HG03469 (cell line): ENCODE results near the gene OR2T1.
"Not testable (repeated sequence)": the region's sequence is repeated elsewhere in the genome, so short reads cannot be mapped to it uniquely, and the experiment has no call there.

Source experiments
- ATAC-seq: cut with Tn5 transposase; IDR thresholded peaks from one replicate; pipeline ENCODE4 v1.9.1; 2021; ENCODE audit warnings: mild to moderate bottlenecking, moderate library complexity, moderate number of reproducible peaks; ENCODE audit not compliant: unreplicated experiment

Gene OR2T1

DNA sequence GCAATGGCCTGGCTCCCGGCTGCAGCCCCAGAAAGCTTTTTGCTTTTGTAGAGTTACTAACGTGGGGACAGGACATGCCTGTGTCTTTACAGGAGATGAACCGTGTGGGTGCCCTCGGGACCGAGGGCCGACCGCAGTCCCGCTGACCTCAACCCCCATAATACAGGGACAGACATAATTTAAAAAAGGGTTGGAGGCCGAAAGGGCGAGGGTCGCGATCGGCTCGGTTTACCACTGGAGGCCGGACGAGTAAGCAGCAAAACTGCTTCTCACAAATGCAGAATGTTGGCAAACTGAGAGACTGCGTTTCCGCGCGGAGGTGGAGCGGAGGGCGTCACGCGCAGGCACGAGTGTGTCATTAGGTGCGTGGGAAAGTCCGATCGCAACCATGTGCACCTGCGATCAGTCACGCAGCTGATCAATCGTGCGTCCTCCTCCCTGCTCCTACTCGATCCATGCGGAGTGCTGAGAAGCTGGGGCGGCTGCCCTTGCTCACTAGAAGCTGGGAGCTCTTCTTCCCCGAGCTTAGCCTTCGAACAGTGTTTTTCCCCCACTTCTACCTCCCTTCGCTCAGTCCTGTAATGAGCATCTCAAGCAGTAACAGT is 31.1 kb downstream of the OR2T1 start:
- not testable (repeated sequence) for ATAC-seq

DNA sequence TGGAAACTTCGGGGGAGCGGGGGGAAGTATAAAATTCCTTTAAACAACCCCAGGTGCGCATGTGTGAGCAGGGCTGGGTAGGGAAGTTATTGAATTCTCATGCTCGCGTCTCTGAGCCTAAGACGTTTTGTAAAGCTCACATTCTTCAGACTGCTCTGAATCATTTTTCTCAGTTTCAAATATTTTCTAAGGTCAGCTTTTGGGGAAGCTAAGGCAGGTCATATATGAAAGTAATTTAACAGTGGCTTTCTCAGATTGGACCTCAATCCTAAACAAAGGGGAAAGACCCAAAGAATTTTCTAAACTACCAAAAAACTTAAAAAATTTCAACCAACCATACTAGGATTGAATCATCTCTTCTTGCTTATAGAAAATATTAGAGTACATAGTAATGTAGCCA is 32.1 kb downstream of the OR2T1 start:
- ATAC-seq: not testable (repeated sequence)

DNA sequence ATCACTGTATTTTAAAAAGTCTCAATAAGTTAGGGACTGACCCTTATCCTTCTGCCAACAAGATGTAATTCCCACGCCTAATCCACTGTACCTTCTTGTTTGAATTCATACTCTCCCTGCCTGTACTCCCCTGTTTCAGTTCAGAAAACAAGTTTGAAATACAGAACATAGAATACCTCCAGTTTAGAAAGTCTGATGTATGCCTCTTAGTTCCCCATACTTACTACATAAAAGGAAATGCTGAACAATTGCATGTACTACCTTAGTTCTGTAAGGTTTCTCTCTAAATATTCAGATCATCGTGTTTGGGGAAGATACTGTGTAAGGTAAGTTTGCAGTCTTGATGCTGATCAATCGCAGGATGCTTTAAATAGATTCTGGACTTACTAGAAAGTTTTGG is 33.5 kb downstream of the OR2T1 start:
- ATAC-seq: peak; percentile 38

DNA sequence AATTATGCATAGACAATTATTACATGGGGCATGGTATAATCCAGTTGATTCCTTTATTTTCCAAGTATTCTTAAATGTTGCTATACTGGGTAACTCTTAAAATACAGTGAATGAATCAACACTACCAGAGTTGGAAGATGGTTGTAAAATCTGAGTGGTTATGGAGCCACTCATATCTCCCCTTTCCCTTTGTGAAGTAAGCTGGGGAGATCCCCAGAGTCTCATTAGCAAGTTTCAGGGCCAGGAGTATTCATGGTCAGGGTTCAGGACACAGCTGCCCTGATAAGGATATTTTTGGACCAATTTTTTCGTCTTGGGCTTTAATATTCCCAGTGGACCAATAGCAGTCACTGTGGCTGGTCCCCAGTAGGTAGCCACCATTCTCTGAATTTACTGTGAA is 35.8 kb downstream of the OR2T1 start:
- not testable (repeated sequence) for ATAC-seq

DNA sequence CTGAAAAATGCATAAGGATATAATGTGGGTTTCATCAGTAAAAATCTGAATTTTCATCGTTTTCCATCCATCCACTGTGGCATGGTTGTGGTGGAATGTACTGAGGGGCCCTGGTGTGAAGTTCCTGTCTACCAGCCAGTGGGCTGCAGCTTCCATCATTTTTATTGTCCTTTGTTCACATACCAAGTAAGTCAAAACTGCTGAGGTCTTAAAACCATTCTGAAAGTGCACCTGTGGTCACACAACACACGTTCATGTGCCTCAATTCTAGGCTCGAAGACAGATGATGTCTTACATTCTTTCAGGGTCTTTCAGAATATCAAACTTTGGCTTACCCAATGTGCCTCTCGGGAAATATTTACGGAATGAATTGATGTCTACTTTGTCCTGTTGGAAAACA is 36.4 kb downstream of the OR2T1 start:
- not testable (repeated sequence) for ATAC-seq

DNA sequence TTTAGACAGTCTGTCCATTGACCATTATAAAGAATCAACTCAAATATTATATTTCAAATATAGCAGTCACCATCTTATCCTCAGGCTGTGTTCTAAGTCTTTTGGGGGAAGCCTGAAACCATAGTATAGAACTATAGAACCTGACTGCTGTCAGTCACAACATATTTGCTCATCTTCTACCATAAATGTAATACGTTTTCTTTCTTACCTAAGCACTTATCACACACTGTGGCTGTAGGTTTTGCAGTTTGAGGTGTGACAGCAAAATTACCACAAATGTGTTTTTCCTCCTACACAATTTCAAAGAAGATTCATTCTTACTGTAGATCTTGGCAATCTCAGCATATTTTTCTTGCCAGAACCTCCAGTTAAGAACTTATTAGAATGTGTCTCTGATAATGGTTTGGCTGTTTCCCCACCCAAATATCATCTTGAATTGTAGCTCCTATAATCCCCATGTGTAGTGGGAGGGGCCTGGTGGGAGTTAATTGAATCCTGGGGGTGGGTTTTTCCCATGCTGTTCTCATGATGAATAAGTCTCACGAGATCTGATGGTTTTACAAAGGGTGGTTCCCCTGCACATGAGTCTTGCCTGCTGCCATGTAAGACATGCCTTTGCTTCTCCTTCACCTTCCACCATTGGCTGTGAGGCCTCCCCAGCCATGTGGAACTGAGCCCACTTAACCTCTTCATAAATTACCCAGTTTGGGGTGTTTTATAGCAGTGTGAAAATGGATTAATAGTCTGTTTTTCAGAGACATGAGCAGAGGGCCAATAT is 39.8 kb downstream of the OR2T1 start:
- ATAC-seq: not testable (repeated sequence)

DNA sequence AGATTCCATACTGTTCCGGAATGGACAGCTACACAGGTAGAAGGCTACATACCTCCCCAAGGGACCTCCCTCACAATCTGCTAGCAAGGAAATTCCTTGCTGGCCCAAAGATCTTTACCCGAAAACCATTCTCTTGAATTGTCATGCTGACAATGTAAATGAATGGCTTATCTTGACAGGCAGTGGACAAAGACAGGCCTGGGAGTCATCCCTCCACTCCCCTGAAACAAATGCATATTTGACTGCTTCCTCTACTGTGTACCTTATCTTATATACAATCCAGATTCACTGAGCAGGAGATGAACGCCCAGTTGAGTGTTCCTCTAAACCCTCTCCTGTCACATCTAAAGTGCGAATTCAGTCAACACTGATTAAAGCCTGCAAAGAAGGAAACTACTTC is 41.8 kb downstream of the OR2T1 start:
- ATAC-seq: not testable (repeated sequence)

DNA sequence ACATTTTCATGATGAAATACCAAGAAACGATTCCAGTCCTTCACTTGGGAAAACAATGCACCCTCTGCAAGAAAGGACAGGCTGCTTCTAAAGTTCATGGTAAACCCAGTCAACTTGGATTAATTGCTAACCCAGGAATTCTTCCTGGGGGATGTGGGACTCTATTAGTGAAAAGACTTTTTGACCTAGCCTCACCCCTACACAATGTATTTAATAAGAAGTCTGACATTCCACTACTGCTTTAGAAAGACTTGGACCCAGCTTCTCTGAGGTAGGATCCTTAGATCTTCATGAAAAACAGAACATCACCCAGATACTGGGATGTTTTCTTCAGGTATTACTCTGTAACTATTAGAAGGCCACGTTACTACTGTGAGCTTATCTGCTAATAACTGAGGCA is 42.6 kb downstream of the OR2T1 start, which contains the start of gene OR2T2:
Gene OR2T2, plus strand, starts transcription at position 239 of the 400 bp plus-strand sequence. CDS start 7,161 bp downstream, outside the sequence.
- not testable (repeated sequence) for ATAC-seq

DNA sequence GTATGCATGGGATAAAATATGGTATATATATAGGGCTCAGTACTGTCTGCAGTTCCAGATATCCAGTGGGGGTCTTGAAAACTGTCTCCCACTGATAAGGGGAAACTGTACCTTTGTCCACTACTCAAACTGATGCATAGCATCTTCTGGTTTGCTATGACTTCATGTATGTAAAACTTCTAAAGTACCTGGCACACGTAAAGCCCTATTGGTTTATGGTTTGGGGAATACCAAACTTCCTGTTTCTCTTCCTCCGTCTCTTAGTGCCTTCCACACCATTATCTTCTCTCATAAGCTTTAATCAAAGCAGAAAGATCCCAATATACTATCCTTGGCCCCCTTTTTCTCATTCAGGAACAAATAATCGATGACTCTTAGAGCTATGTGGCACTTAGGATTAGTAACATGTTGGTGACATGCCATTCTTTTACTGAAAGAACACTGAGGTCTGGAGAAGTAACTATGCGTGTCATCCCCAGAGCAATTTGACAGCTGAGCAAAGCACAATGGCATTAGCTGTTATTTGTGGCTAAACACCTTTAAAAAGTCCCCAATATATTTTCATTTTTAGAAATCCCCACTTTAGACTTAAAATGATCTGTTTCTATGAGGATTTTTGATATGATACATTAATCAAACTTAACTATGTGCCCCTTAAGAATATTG is 45.7 kb downstream of the OR2T1 start:
- peak; percentile 54 for ATAC-seq

DNA sequence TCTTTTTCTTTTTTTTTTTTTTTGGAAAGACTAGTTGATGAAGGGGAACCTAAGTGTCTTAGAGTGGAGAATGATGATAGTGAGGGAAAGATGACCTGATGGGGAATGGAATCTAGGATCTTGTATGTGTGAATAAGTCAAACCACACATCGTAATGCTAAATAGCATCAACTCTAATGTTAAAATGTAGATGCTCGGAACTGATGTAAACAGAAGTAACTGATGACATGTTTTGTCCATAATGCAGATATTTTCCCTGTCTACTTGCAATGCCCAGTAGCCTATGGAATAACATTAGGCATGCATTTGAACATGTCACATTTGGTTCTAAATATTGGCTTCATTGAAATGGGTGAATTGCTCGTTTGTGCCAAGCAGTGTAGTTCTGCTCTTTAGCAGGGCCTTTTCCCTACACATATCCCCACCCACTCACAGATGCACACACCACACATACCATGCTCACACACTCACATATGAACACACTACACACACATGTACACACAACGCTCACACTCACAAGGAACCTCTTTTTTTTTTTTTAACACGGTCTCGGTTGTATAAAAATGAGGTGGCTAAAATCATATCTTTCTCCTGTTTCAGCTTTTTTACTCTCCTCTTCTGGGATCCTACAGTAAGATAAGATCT is 47.1 kb downstream of the OR2T1 start:
- not testable (repeated sequence) for ATAC-seq

DNA sequence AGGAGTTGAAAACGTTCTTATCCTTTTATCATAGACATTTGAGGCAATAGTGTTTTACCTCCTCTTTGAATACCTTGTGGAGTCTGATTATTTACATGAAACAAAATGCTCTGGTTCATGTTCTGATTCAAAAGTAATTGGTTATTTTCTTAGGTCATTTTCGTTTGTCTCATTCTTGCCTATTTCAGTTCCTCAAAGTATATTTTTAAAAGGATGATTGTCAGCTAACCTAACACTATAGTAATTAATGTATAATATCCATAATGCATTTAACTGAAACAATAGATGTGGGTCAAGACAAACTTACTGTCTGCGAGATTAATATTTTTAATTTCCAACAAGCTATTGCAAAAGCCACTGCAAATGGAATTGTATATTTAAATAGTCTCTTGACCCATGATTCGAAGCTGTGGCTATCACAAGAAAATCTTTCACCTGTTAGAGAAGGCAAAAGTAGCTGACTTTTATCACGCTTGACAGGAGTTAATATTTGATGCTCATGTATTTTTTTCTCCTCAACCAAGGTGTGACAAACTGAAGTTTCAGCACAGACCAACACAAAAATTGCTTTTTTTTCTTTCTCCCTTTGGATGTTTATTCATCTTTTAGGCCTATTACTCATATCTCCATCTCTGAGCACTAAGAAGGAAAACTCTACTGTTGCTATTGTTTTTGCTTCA is 47.8 kb downstream of the OR2T1 start:
- ATAC-seq: peak; percentile 57

DNA sequence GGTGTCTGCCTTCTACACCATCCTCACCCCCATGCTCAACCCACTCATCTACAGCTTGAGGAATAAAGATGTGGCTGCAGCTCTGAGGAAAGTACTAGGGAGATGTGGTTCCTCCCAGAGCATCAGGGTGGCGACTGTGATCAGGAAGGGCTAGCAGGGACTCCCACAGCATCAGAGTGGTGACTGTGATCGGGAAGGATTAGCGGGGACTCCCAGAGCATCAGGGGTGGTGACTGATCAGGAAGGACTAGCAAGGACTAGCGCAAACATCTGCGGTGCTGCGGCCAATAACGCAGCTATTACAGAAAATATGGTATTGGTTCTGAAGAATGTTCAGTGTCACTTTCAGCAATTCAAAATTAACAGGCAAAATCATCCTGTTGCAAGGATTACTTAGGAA is 50.8 kb downstream of the OR2T1 start:
- not testable (repeated sequence) for ATAC-seq

DNA sequence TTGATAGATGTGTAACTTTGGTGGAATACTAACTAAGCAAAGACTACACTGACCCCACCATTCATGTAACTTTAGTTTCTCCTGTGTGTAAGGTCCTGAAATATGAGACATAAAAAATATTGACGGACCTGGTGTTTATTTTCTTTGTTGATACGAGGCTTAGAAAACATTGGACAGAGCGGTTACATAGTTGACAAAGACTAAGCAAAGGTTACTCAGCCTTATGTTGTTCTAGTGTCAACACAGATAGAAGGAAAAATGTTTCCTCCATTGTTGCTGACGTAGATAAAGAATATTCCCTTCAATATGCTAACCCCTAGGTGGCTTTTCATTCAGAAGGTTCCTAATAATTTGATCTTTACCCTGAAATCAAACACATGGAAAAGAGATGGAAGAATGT is 52.2 kb downstream of the OR2T1 start:
- ATAC-seq: not testable (repeated sequence)

DNA sequence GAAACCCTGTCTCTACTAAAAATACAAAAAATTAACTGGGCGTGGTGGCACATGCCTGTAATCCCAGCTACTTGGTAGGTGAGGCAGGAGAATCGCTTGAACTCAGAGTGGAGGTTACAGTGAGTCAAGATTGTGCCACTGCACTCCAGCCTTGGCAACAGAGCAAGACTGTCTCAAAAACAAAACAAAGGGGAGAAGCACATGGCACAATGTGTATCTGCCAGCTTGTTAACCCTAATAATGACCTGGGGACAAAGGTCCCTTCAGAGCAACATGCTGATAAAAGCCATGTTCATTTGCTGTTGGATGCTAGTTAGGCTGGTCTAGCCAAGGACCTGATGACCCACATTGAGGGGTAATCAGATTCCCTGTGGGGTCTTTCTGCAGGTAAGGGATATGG is 53.8 kb downstream of the OR2T1 start:
- not testable (repeated sequence) for ATAC-seq
